ENCODE measurements around the gene FGGY. TPM values are rescaled to one million over a fixed set of nuclear protein-coding genes. Genes with fewer than 3 reads are reported as not detected.

The FGGY gene
- total RNA-seq, 1 experiment from 2014 or later: 14.6 TPM

DNA sequence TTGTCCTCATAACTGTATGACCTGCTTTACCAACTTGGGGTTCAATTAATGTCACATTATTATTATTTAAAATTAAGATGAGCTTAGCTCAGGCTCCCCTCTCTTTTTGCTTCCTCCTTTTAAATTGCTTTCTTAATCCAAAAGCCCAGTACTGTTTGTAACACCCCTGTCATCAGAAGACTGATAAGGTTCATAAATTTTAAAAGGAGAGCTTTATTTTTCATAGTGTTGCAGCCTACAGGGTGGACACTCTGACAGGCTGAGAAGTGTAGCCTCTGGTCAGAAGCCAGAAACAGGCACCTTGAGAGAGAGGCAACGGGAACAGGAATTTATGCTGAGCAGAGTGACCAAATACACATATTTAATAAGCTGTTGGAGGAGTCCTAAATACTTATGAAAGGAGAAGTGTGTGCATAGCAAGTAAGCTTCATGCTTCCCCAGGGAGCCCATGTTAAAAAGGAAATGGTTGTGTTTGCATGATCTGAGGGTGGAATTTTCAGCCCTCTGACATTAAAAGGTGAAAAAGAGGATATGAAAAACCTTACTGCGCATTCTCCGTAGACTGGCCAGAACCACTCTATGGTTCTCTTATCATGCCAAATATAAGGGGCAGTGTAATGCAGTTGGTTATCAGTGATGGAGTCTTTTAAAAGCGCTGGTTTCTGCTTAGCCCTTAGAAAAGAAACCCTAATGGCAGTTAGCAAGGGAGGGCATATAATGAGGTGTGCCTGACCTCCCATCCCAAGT lies 30.5 kb upstream of the FGGY start:
- no peaks in the 10 kb centered on the region; a peak in 1 of 4 replicates for H3K4me1 Mint-ChIP-seq
- no peaks in the 10 kb centered on the region; the same call in 1 of the 2 replicates for H3K27me3 Mint-ChIP-seq (ENCODE audit: low read depth)
- Histone ChIP-seq H4K91ac (ENCODE audit: insufficient read length, low read depth, low read length) (no peak overlapping the region), H3K27me3 (ENCODE audit: insufficient read depth, low read length) (no peaks in the 10 kb centered on the region), H3K56ac (ENCODE audit: insufficient read length, low read depth, low read length) (no peak overlapping the region), H3K4me1 (ENCODE audit: insufficient read depth, low read length) (peaks cover 1% of the 10 kb centered on the region; the same call in 1 of the 2 replicates), H3K4ac (ENCODE audit: low read depth, low read length) (no peak overlapping the region), H2BK20ac (ENCODE audit: low read depth, low read length, poor library complexity, severe bottlenecking) (no peak overlapping the region), H2BK12ac (ENCODE audit: insufficient read length, low read depth, low read length) (no peak overlapping the region), H4K20me1 (ENCODE audit: control insufficient read depth, insufficient read depth, insufficient read length) (no peaks in the 10 kb centered on the region), H3K9ac (ENCODE audit: extremely low read depth, insufficient read length, low read length) (no peak overlapping the region), H3K27ac (ENCODE audit: insufficient read length, low read depth, low read length) (no peak overlapping the region), H3K23ac (ENCODE audit: insufficient read length, low read depth, low read length) (no peak overlapping the region), H3K79me2 (ENCODE audit: insufficient read depth, low read length) (no peaks in the 10 kb centered on the region), H2BK15ac (ENCODE audit: low read depth, low read length) (no peak overlapping the region), H3K18ac (ENCODE audit: insufficient read length, low read depth, low read length) (no peak overlapping the region), H4K8ac (replicated peaks; ENCODE audit: insufficient read length, low read depth, low read length) (no peak overlapping the region), H2BK120ac (ENCODE audit: low read depth, low read length, poor library complexity, severe bottlenecking) (no peak overlapping the region), H3K23me2 (ENCODE audit: insufficient read length, low read depth, low read length, poor library complexity, severe bottlenecking) (no peaks in the 10 kb centered on the region), H3K14ac (ENCODE audit: insufficient read depth, low read length) (no peak overlapping the region), H4K5ac (ENCODE audit: insufficient read length, low read depth, low read length) (no peak overlapping the region), H2AFZ (ENCODE audit: low read length) (no peak overlapping the region), H2BK5ac (ENCODE audit: insufficient read length, low read length) (no peak overlapping the region), H3K4me2 (ENCODE audit: insufficient read depth, insufficient read length, low read length) (no peak overlapping the region), H2AK5ac (ENCODE audit: insufficient read length, low read length) (no peak overlapping the region), H3K9me3 (ENCODE audit: control insufficient read depth, low read depth, low read length) (no peaks in the 10 kb centered on the region), H3K79me1 (ENCODE audit: insufficient read depth, low read depth, low read length, poor library complexity, severe bottlenecking) (no peaks in the 10 kb centered on the region), H3T11ph (ENCODE audit: low read length) (no peak overlapping the region)
- peaks cover 0 to 2% (median 0%) of the 10 kb centered on the region in 3 experiments; a peak in 2 of 7 replicates for H3K36me3 Mint-ChIP-seq (ENCODE audit: insufficient read depth in 1 of 3, low read depth in 3 of 3)
- no peak overlapping the region for H3K27ac Mint-ChIP-seq
- no CpG with 5 or more reads among the region's 4 CpGs for WGBS (ENCODE audit: extremely low coverage, insufficient read length, low lambda C conversion rate)
- H3K4me3 Mint-ChIP-seq: no peak overlapping the region
- DNase-seq: no peak
- H3K9me3 Mint-ChIP-seq: peaks cover 0 to 3% of the 10 kb centered on the region in 2 experiments; a peak in 2 of 5 replicates
- TF ChIP-seq, protein P1, sequence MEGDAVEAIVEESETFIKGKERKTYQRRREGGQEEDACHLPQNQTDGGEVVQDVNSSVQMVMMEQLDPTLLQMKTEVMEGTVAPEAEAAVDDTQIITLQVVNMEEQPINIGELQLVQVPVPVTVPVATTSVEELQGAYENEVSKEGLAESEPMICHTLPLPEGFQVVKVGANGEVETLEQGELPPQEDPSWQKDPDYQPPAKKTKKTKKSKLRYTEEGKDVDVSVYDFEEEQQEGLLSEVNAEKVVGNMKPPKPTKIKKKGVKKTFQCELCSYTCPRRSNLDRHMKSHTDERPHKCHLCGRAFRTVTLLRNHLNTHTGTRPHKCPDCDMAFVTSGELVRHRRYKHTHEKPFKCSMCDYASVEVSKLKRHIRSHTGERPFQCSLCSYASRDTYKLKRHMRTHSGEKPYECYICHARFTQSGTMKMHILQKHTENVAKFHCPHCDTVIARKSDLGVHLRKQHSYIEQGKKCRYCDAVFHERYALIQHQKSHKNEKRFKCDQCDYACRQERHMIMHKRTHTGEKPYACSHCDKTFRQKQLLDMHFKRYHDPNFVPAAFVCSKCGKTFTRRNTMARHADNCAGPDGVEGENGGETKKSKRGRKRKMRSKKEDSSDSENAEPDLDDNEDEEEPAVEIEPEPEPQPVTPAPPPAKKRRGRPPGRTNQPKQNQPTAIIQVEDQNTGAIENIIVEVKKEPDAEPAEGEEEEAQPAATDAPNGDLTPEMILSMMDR (conservative IDR thresholded peaks at IDR 0.05): no peak
